MM.1S (cell line): ENCODE measurements around the gene IFITM5.

Experiments used
- DNase-seq: peaks from one replicate; pipeline ENCODE4 v3.0.0-alpha.2; 2015
- H2AFZ ChIP-seq: fragments of 300-600 bp; sonication (generic); 2 replicates; pipeline ENCODE4 v1.6.0; 2016; ENCODE audit warnings: antibody characterized with exemption, low read length
- H3F3A ChIP-seq: fragments of 300-600 bp; sonication (generic); 2 replicates; pipeline ENCODE4 v1.6.1; 2016; ENCODE audit warnings: mild to moderate bottlenecking, antibody characterized with exemption, low read length, moderate library complexity, mixed read lengths; ENCODE audit not compliant: insufficient read depth
- H3K27ac ChIP-seq: fragments of 300-600 bp; sonication (generic); 2 replicates; pipeline ENCODE4 v1.5.1; 2016; ENCODE audit warnings: mild to moderate bottlenecking, low read length
- H3K27me3 ChIP-seq: fragments of 300-600 bp; sonication (generic); replicated peaks from 2 replicates; pipeline ENCODE4 v1.6.0; 2016; ENCODE audit warnings: low read length; ENCODE audit not compliant: insufficient read depth
- H3K36me3 ChIP-seq: fragments of 300-600 bp; sonication (generic); replicated peaks from 2 replicates; pipeline ENCODE4 v1.6.1; 2016; ENCODE audit warnings: mild to moderate bottlenecking, low read length, mixed read lengths; ENCODE audit not compliant: insufficient read depth
- H3K4me1 ChIP-seq: fragments of 300-600 bp; sonication (generic); 2 replicates; pipeline ENCODE4 v1.6.1; 2016; ENCODE audit warnings: low read length, mixed read lengths
- H3K4me2 ChIP-seq: fragments of 300-600 bp; sonication (generic); 2 replicates; pipeline ENCODE4 v1.6.0; 2016; ENCODE audit warnings: low read depth, low read length
- H3K4me3 ChIP-seq: fragments of 300-600 bp; sonication (generic); 2 replicates; pipeline ENCODE4 v1.5.1; 2016; ENCODE audit warnings: low read length, mixed read lengths
- H3K79me2 ChIP-seq: fragments of 300-600 bp; sonication (generic); 2 replicates; pipeline ENCODE4 v1.6.1; 2016; ENCODE audit warnings: mixed run types, low read length, mixed read lengths
- H3K9ac ChIP-seq: fragments of 300-600 bp; sonication (generic); 2 replicates; pipeline ENCODE4 v1.6.1; 2016; ENCODE audit warnings: low read length, mixed read lengths
- H3K9me2 ChIP-seq: fragments of 300-600 bp; sonication (generic); replicated peaks from 2 replicates; pipeline ENCODE4 v1.6.1; 2016; ENCODE audit warnings: mild to moderate bottlenecking, low read length, mixed read lengths; ENCODE audit not compliant: insufficient read depth
- H3K9me3 ChIP-seq: fragments of 300-600 bp; sonication (generic); replicated peaks from 2 replicates; pipeline ENCODE4 v1.6.1; 2016; ENCODE audit warnings: mild to moderate bottlenecking, low read length, mixed read lengths; ENCODE audit not compliant: insufficient read depth
- H4K20me1 ChIP-seq: fragments of 300-600 bp; sonication (generic); 2 replicates; pipeline ENCODE4 v1.6.1; 2016; ENCODE audit warnings: mild to moderate bottlenecking, low read length, moderate library complexity, mixed read lengths; ENCODE audit not compliant: insufficient read depth
- CTCF ChIP-seq: fragments of 300-600 bp; sonication (generic); IDR thresholded peaks from 2 replicates; pipeline ENCODE4 v1.5.1; 2016; ENCODE audit warnings: antibody characterized with exemption, low read length, mixed read lengths
- EZH2 ChIP-seq: fragments of 300-600 bp; sonication (generic); optimal IDR thresholded peaks from 2 replicates; pipeline ENCODE3; 2017; ENCODE audit warnings: low read depth, mild to moderate bottlenecking, antibody characterized with exemption, low read length, mixed read lengths
- EZH2phosphoT487 ChIP-seq: fragments of 300-600 bp; sonication (generic); IDR thresholded peaks from 2 replicates; pipeline ENCODE4 v1.6.1; 2018; ENCODE audit warnings: antibody characterized with exemption, low read length

IFITM5 gene

GRCh38 chr11:256952-257737 lies 42.2 kb downstream of the IFITM5 start:
- Histone ChIP-seq H3K4me2 (no peak overlapping the region), H3F3A (no peaks in the 10 kb centered on the region), H3K9ac (no peak overlapping the region), H3K4me1 (no peaks in the 10 kb centered on the region), H3K79me2 (no peaks in the 10 kb centered on the region), H3K9me2 (no peaks in the 10 kb centered on the region), H3K27me3 (no peaks in the 10 kb centered on the region), H3K36me3 (no peaks in the 10 kb centered on the region), H3K4me3 (no peak overlapping the region), H3K27ac (no peak overlapping the region), H4K20me1 (no peaks in the 10 kb centered on the region), H2AFZ (no peak overlapping the region), H3K9me3 (no peaks in the 10 kb centered on the region)
- no peak for DNase-seq
- TF ChIP-seq EZH2phosphoT487 (no peak), CTCF (no peak), EZH2 (no peak)

GRCh38 chr11:255816-256215 lies 43.5 kb downstream of the IFITM5 start:
- no peak for DNase-seq
- Histone ChIP-seq H3K9me2 (no peaks in the 10 kb centered on the region), H3F3A (no peaks in the 10 kb centered on the region), H3K27me3 (no peaks in the 10 kb centered on the region), H3K9me3 (no peaks in the 10 kb centered on the region), H3K4me3 (no peak overlapping the region), H4K20me1 (no peaks in the 10 kb centered on the region), H3K79me2 (no peaks in the 10 kb centered on the region), H3K9ac (no peak overlapping the region), H3K4me1 (no peaks in the 10 kb centered on the region), H3K36me3 (no peaks in the 10 kb centered on the region), H3K27ac (no peak overlapping the region), H2AFZ (no peak overlapping the region), H3K4me2 (no peak overlapping the region)
- TF ChIP-seq EZH2phosphoT487 (no peak), EZH2 (no peak), CTCF (no peak)

- H3K79me2 ChIP-seq, result no peaks in the 10 kb centered on the region
- no peaks in the 10 kb centered on the region for H4K20me1 ChIP-seq
- no peaks in the 10 kb centered on the region for H3K4me1 ChIP-seq
- no peak for TF ChIP-seq EZH2phosphoT487
- no peak for TF ChIP-seq CTCF
- no peak for TF ChIP-seq EZH2
- H3F3A ChIP-seq, result no peaks in the 10 kb centered on the region
- H3K9ac ChIP-seq, result no peak overlapping the region
- DNase-seq, result no peak
- no peak overlapping the region for H2AFZ ChIP-seq
- H3K4me3 ChIP-seq, result no peak overlapping the region
- no peaks in the 10 kb centered on the region for H3K9me2 ChIP-seq
- H3K27me3 ChIP-seq, result no peaks in the 10 kb centered on the region
- no peak overlapping the region for H3K4me2 ChIP-seq
- H3K9me3 ChIP-seq, result no peaks in the 10 kb centered on the region
- no peaks in the 10 kb centered on the region for H3K36me3 ChIP-seq
- H3K27ac ChIP-seq, result no peak overlapping the region
Measured at GRCh38 chr11:255176-255575, 44.1 kb downstream of the IFITM5 start.
